HepG2 (cell line): ENCODE results near the gene ACTRT2. TPM values are rescaled to one million over a fixed set of nuclear protein-coding genes. Genes with fewer than 3 reads are reported as not detected.

Source experiments
- ATAC-seq: fragments of 200-7000 bp; cut with Tn5 transposase; 3 replicates; pipeline ENCODE4 v1.9.1; 2020; ENCODE audit warnings: mild to moderate bottlenecking, moderate library complexity
- BruUV-seq: library from RNA; stranded (reverse); fragments of 400-500 nt; replicated peaks from 2 replicates; lab custom pipeline; 2021; lab: Mats Ljungman, UMichigan
- CTCF ChIA-PET: fragments of 300-600 bp; formaldehyde crosslinking; extraction: SDS; loops from one replicate; lab custom pipeline; 2021; ENCODE audit warnings: low total read pairs, inconsistent platforms, low intra/inter-chr PET ratio; lab: Yijun Ruan, JAX
- POLR2A ChIA-PET: fragments of 350-600 bp; sonication (Branson Sonifier 250); formaldehyde crosslinking; loops from one replicate; lab custom pipeline; 2020; ENCODE audit warnings: antibody characterized with exemption, inconsistent platforms; lab: Yijun Ruan, JAX
- DNase-seq: peaks from one replicate; pipeline ENCODE4 v3.0.0-alpha.2; 2015; ENCODE audit warnings: low spot score
- FAIRE-seq: peaks from 3 replicates; lab custom pipeline; 2011; peaks lifted over from hg19 to GRCh38; lab: Jason Lieb, UNC
- H2AFZ ChIP-seq: one replicate; pipeline ENCODE4 v1.6.1; 2011; ENCODE audit warnings: low read length, inconsistent platforms
- H3K27ac ChIP-seq: fragments of 300-600 bp; 3 replicates; pipeline ENCODE4 v1.8.0; 2011; ENCODE audit warnings: mixed run types, mild to moderate bottlenecking, mixed read lengths, low read length, inconsistent platforms; ENCODE audit not compliant: insufficient read depth; ENCODE audit errors: extremely low read length
- H3K27me3 ChIP-seq, 2 experiments: fragments of 200-600 bp in 1 of 2; 2 replicates in 1 of 2; 3 replicates in 1 of 2; pipeline versions ENCODE4 v1.6.0 to v1.8.0; 2011; ENCODE audit warnings: low read length in 2 of 2, mild to moderate bottlenecking in 2 of 2, moderate library complexity in 2 of 2, inconsistent platforms in 1 of 2; ENCODE audit not compliant: insufficient read depth in 2 of 2, control insufficient read depth in 1 of 2
- H3K36me3 ChIP-seq, 2 experiments: fragments of 200-600 bp in 1 of 2; replicated peaks in 1 of 2; 2 replicates in 1 of 2; 3 replicates in 1 of 2; pipeline versions ENCODE4 v1.5.1 to v1.8.0; 2011; ENCODE audit warnings: low read length in 2 of 2, inconsistent platforms in 1 of 2; ENCODE audit not compliant: insufficient read depth in 2 of 2, control insufficient read depth in 1 of 2
- H3K4me1 ChIP-seq: 2 replicates; pipeline ENCODE4 v1.5.1; 2012; ENCODE audit warnings: low read length, inconsistent platforms; ENCODE audit not compliant: insufficient read depth
- H3K4me2 ChIP-seq: 2 replicates; pipeline ENCODE4 v1.6.0; 2011; ENCODE audit warnings: low read depth, low read length, inconsistent platforms
- H3K4me3 ChIP-seq, 3 experiments: fragments of 200-600 bp in 1 of 3; sonication (generic), shearing (Covaris generic) in 1 of 3; replicated peaks in 1 of 3; 2 replicates each; pipeline ENCODE4 v1.5.1; 2011 to 2016; ENCODE audit warnings: low read length in 3 of 3, inconsistent platforms in 2 of 3, low read depth in 2 of 3, mild to moderate bottlenecking in 2 of 3, control low read depth in 1 of 3, mixed read lengths in 1 of 3; ENCODE audit not compliant: insufficient read depth in 1 of 3
- H3K79me2 ChIP-seq: one replicate; pipeline ENCODE4 v1.6.1; 2011; ENCODE audit warnings: low read length, inconsistent platforms; ENCODE audit not compliant: insufficient read depth
- H3K9ac ChIP-seq: 2 replicates; pipeline ENCODE4 v1.6.0; 2011; ENCODE audit warnings: mild to moderate bottlenecking, low read depth, low read length, inconsistent platforms; ENCODE audit not compliant: insufficient read depth
- H3K9me3 ChIP-seq: 2 replicates; pipeline ENCODE4 v1.5.1; 2012; ENCODE audit warnings: mild to moderate bottlenecking, low read length
- H4K20me1 ChIP-seq: 2 replicates; pipeline ENCODE4 v1.6.0; 2011; ENCODE audit warnings: inconsistent platforms, mild to moderate bottlenecking, low read length, moderate library complexity; ENCODE audit not compliant: insufficient read depth
- NFYB ChIP-seq: sonication (generic); formaldehyde crosslinking; IDR thresholded peaks from 2 replicates; pipeline ENCODE4 v1.4.0; 2020; ENCODE audit warnings: missing genetic modification reagents
- POLR2AphosphoS5 ChIP-seq: IDR thresholded peaks from 2 replicates; pipeline ENCODE4 v1.6.1; 2012; ENCODE audit warnings: low read depth, low read length
- RARG ChIP-seq: sonication (generic); formaldehyde crosslinking; IDR thresholded peaks from 2 replicates; pipeline ENCODE4 v1.4.0; 2020; ENCODE audit warnings: low read depth, mild to moderate bottlenecking, missing genetic modification reagents
- REST ChIP-seq, 2 experiments: IDR thresholded peaks; 2 replicates each; pipeline ENCODE4 v1.6.1; 2011 to 2012; ENCODE audit warnings: low read length in 2 of 2, borderline replicate concordance in 1 of 2, low read depth in 1 of 2, mild to moderate bottlenecking in 1 of 2, moderate library complexity in 1 of 2
- SETDB1 ChIP-seq: sonication (generic); formaldehyde crosslinking; IDR thresholded peaks from 2 replicates; pipeline ENCODE4 v1.5.1; 2020; ENCODE audit warnings: missing genetic modification reagents, mild to moderate bottlenecking, borderline replicate concordance
- SKIL ChIP-seq: sonication (generic); formaldehyde crosslinking; IDR thresholded peaks from 2 replicates; pipeline ENCODE4 v1.8.0; 2022; ENCODE audit warnings: missing genetic modification reagents, mild to moderate bottlenecking, moderate library complexity, borderline replicate concordance
- SNAPC2 ChIP-seq: sonication (generic); formaldehyde crosslinking; IDR thresholded peaks from 2 replicates; pipeline ENCODE4 v1.8.1; 2022; ENCODE audit warnings: mild to moderate bottlenecking, missing genetic modification reagents
- ZMAT5 ChIP-seq: sonication (generic); formaldehyde crosslinking; IDR thresholded peaks from 2 replicates; pipeline ENCODE4 v1.5.0; 2020; ENCODE audit warnings: mild to moderate bottlenecking, low read depth, missing genetic modification reagents, borderline replicate concordance
- ZNF30 ChIP-seq: sonication (generic); formaldehyde crosslinking; IDR thresholded peaks from 2 replicates; pipeline ENCODE4 v1.5.0; 2020; ENCODE audit warnings: mild to moderate bottlenecking, missing genetic modification reagents
- WGBS: methylation state at CpG from one replicate; pipeline ENCODE4 v1.1.6; 2017; ENCODE audit warnings: low lambda C conversion rate; 5-methylcytosine and 5-hydroxymethylcytosine counted together
- in situ Hi-C: cut with HindIII; loops from 2 replicates; pipeline ENCODE4 v1.10.0; 2017; ENCODE audit warnings: low pct_unique_long_range_greater_than_20kb; ENCODE audit not compliant: extremely low pct_ligation_motif_present
- intact Hi-C: fragments of 100-400 bp; cut with micrococcal nuclease; formaldehyde crosslinking; loops from one replicate; pipeline ENCODE4 v1.10.0; 2022; ENCODE audit not compliant: unreplicated experiment
- polyA plus RNA-seq, 8 experiments: library from polyadenylated mRNA; depleted of rRNA in 3 of 8; stranded (reverse) in 7 of 8; unstranded in 1 of 8; fragments of >200 nt; fragmentation: Illumina TruSeq in 4 of 8; extraction: Trizol in 4 of 8; gene quantifications; 2 replicates each; pipeline versions ENCODE4 v1.2.1 to v1.2.3, GENCODE V29; 2011 to 2016; ENCODE audit warnings: low read depth in 4 of 8, missing spikeins in 1 of 8, mixed read lengths in 1 of 8; ENCODE audit not compliant: insufficient read depth in 1 of 8
- total RNA-seq, 5 experiments: library from RNA; depleted of rRNA; stranded (reverse); fragments of >200 nt; fragmentation: Illumina TruSeq; extraction: Trizol; gene quantifications; 2 replicates each; pipeline ENCODE4 v1.2.3, GENCODE V29; 2016; ENCODE audit warnings: low read depth in 1 of 5

The ACTRT2 gene
- total and polyA plus RNA-seq, 2 of the 13 experiments (the other 11 are each of a cell fraction or from before 2014, with no cell fraction given), result not detected

GRCh38 chr1:3028531-3029282 lies 7.4 kb downstream of the ACTRT2 start:
- POLR2A ChIA-PET, result no interaction called here
- no peaks in the 10 kb centered on the region for H4K20me1 ChIP-seq

More at GRCh38 chr1:3028531-3029282, 7.4 kb downstream of the ACTRT2 start:
- TF ChIP-seq SKIL (CRISPR knock-in tag) (no peak), REST (IDR thresholded peaks at IDR 0.05; ENCODE audit: borderline replicate concordance in 1 of 2, low read depth in 1 of 2, low read length in 2 of 2) (no peak), RARG (no peak), SETDB1 (CRISPR knock-in tag) (no peak), SNAPC2 (CRISPR knock-in tag) (no peak), ZNF30 (no peak), NFYB (no peak), ZMAT5 (CRISPR knock-in tag) (no peak), POLR2AphosphoS5 (no peak)
- TF ChIP-seq, all 625 proteins: peak for 0
- Histone ChIP-seq H3K4me1 (no peaks in the 10 kb centered on the region), H3K27ac (no peak overlapping the region), H3K9ac (no peak overlapping the region), H3K79me2 (no peaks in the 10 kb centered on the region), H3K4me2 (no peak overlapping the region), H3K9me3 (no peaks in the 10 kb centered on the region), H3K4me3 (no peak overlapping the region), H2AFZ (no peak overlapping the region), H3K36me3 (no peaks in the 10 kb centered on the region), H3K27me3 (peaks cover 13 to 60% of the 10 kb centered on the region in 2 experiments)
- ATAC-seq, result no peak
- no peak for FAIRE-seq
- CTCF ChIA-PET, result no interaction called here
- DNase-seq, result no peak
- 22% methylated on average over 14 of the region's 32 CpGs for WGBS
- no TSS peak for BruUV-seq
- in situ Hi-C loops, result no loop called here
- intact Hi-C loops, result no loop called here
